Fibroblast of lung (primary cell): ENCODE measurements around the gene ZNF385D. TPM values are rescaled to one million over a fixed set of nuclear protein-coding genes. Genes with fewer than 3 reads are reported as not detected.

Experiments
- DNase-seq, 2 donors: peaks; one replicate each; pipeline versions ENCODE4 v3.0.0 to v3.0.0-alpha.2; 2010; ENCODE audit warnings: low read depth in 2 of 2
- H2AFZ ChIP-seq: 2 replicates; pipeline ENCODE4 v1.5.1; 2012; ENCODE audit warnings: low read length, control low read depth, inconsistent platforms
- H3K27ac ChIP-seq: 2 replicates; pipeline ENCODE4 v1.5.1; 2011; ENCODE audit warnings: low read length, control low read depth; ENCODE audit not compliant: insufficient read depth
- H3K27me3 ChIP-seq: 2 replicates; pipeline ENCODE4 v1.5.1; 2011; ENCODE audit warnings: mild to moderate bottlenecking, low read length; ENCODE audit not compliant: control insufficient read depth, insufficient read depth
- H3K36me3 ChIP-seq: 2 replicates; pipeline ENCODE4 v1.5.1; 2011; ENCODE audit warnings: low read length; ENCODE audit not compliant: control insufficient read depth, insufficient read depth
- H3K4me1 ChIP-seq: 2 replicates; pipeline ENCODE4 v1.5.1; 2011; ENCODE audit warnings: low read length; ENCODE audit not compliant: control insufficient read depth, insufficient read depth; ENCODE audit errors: extremely low read depth
- H3K4me2 ChIP-seq: 2 replicates; pipeline ENCODE4 v1.5.1; 2011; ENCODE audit warnings: low read length, control low read depth; ENCODE audit not compliant: insufficient read depth; ENCODE audit errors: extremely low read depth
- H3K4me3 ChIP-seq, 4 experiments: fragments of 200-600 bp in 1 of 4; sonication (generic) in 1 of 4; replicated peaks in 1 of 4; 2 replicates each; pipeline ENCODE4 v1.5.1; 2011 to 2016; ENCODE audit warnings: low read length in 4 of 4, low read depth in 3 of 4, mild to moderate bottlenecking in 3 of 4, control low read depth in 2 of 4, inconsistent platforms in 1 of 4, mixed read lengths in 1 of 4; ENCODE audit not compliant: insufficient read depth in 1 of 4; ENCODE audit errors: control extremely low read depth in 1 of 4
- H3K79me2 ChIP-seq: 2 replicates; pipeline ENCODE4 v1.5.1; 2012; ENCODE audit warnings: mild to moderate bottlenecking, low read length, inconsistent platforms; ENCODE audit not compliant: control insufficient read depth, insufficient read depth
- H3K9ac ChIP-seq: 2 replicates; pipeline ENCODE4 v1.5.1; 2011; ENCODE audit warnings: mild to moderate bottlenecking, low read length, control low read depth; ENCODE audit not compliant: insufficient read depth
- H3K9me3 ChIP-seq: 2 replicates; pipeline ENCODE4 v1.5.1; 2012; ENCODE audit warnings: low read depth, low read length; ENCODE audit not compliant: control insufficient read depth, insufficient read depth
- H4K20me1 ChIP-seq: 2 replicates; pipeline ENCODE4 v1.5.1; 2011; ENCODE audit warnings: low read length; ENCODE audit not compliant: control insufficient read depth, insufficient read depth; ENCODE audit errors: extremely low read depth
- CTCF ChIP-seq, 2 donors: IDR thresholded peaks in 1 of 2; conservative IDR thresholded peaks in 1 of 2; 1 replicate in 1 of 2; 2 replicates in 1 of 2; pipeline ENCODE4 v1.5.1; 2011 to 2012; ENCODE audit warnings: low read length in 2 of 2, control low read depth in 1 of 2, inconsistent platforms in 1 of 2, low read depth in 1 of 2, mild to moderate bottlenecking in 1 of 2
- EZH2 ChIP-seq: IDR thresholded peaks from 2 replicates; pipeline ENCODE4 v1.5.1; 2012; ENCODE audit warnings: low read length, control low read depth, mild to moderate bottlenecking; ENCODE audit errors: missing control alignments
- polyA plus RNA-seq, 2 donors: library from polyadenylated mRNA; depleted of rRNA in 1 of 2; stranded (reverse) in 1 of 2; unstranded in 1 of 2; fragments of >200 nt; gene quantifications; 2 replicates each; pipeline ENCODE4 v1.2.1, GENCODE V29; 2011 to 2012; ENCODE audit warnings: missing spikeins in 1 of 2
- total RNA-seq: library from RNA; depleted of rRNA; stranded (reverse); fragments of >200 nt; gene quantifications from 2 replicates; pipeline ENCODE4 v1.2.1, GENCODE V29; 2014

ZNF385D gene
- total and polyA plus RNA-seq, 2 donors (not counting 1 experiment from before 2014, with no cell fraction given), result 0.83 to 1.9 TPM

- TF ChIP-seq CTCF (conservative IDR thresholded peaks at IDR 0.05 in 1 of 2, IDR thresholded peaks at IDR 0.05 in 1 of 2; ENCODE audit: low read depth in 1 of 2, low read length in 2 of 2) (no peak), EZH2 (no peak)
- H3K9ac ChIP-seq, result no peak overlapping the region
- no peaks in the 10 kb centered on the region for H3K79me2 ChIP-seq
- DNase-seq, result peak in 1 of 2 donors; percentile 19
- H2AFZ ChIP-seq, result no peak overlapping the region
- H3K4me2 ChIP-seq, result no peak overlapping the region
- H3K9me3 ChIP-seq, result no peaks in the 10 kb centered on the region
- no peaks in the 10 kb centered on the region for H3K27me3 ChIP-seq
- H3K4me3 ChIP-seq, result no peak overlapping the region
- H3K27ac ChIP-seq, result no peak overlapping the region
- no peaks in the 10 kb centered on the region for H3K4me1 ChIP-seq
- no peaks in the 10 kb centered on the region for H3K36me3 ChIP-seq
- no peaks in the 10 kb centered on the region for H4K20me1 ChIP-seq
Measured at GRCh38 chr3:21377071-21377769, 373.8 kb downstream of the ZNF385D start.

- no peak overlapping the region for H3K27ac ChIP-seq
- no peak overlapping the region for H3K4me3 ChIP-seq
- H3K27me3 ChIP-seq, result no peaks in the 10 kb centered on the region
- no peak for DNase-seq
- H3K9ac ChIP-seq, result no peak overlapping the region
- H2AFZ ChIP-seq, result no peak overlapping the region
- H3K9me3 ChIP-seq, result no peaks in the 10 kb centered on the region
- no peaks in the 10 kb centered on the region for H4K20me1 ChIP-seq
- TF ChIP-seq EZH2 (no peak), CTCF (conservative IDR thresholded peaks at IDR 0.05 in 1 of 2, IDR thresholded peaks at IDR 0.05 in 1 of 2; ENCODE audit: low read depth in 1 of 2, low read length in 2 of 2) (no peak)
- H3K36me3 ChIP-seq, result no peaks in the 10 kb centered on the region
- H3K79me2 ChIP-seq, result no peaks in the 10 kb centered on the region
- H3K4me1 ChIP-seq, result no peaks in the 10 kb centered on the region
- H3K4me2 ChIP-seq, result no peak overlapping the region
Measured at GRCh38 chr3:21372316-21372715, 378.7 kb downstream of the ZNF385D start.
